DOHH2 (cell line): Measurements from ENCODE around the gene KCNIP3.

Source experiments
- CTCF ChIP-seq: fragments of 200-600 bp; sonication (generic); IDR thresholded peaks from one replicate; pipeline ENCODE4 v1.5.1; 2014; ENCODE audit warnings: antibody characterized with exemption, mild to moderate bottlenecking, low read depth, low read length; ENCODE audit not compliant: poor library complexity, severe bottlenecking
- EZH2phosphoT487 ChIP-seq: fragments of 200-600 bp; sonication (generic); IDR thresholded peaks from 2 replicates; pipeline ENCODE4 v1.6.1; 2017; ENCODE audit warnings: borderline replicate concordance, mild to moderate bottlenecking, antibody characterized with exemption, low read length, moderate library complexity, mixed read lengths

DNA sequence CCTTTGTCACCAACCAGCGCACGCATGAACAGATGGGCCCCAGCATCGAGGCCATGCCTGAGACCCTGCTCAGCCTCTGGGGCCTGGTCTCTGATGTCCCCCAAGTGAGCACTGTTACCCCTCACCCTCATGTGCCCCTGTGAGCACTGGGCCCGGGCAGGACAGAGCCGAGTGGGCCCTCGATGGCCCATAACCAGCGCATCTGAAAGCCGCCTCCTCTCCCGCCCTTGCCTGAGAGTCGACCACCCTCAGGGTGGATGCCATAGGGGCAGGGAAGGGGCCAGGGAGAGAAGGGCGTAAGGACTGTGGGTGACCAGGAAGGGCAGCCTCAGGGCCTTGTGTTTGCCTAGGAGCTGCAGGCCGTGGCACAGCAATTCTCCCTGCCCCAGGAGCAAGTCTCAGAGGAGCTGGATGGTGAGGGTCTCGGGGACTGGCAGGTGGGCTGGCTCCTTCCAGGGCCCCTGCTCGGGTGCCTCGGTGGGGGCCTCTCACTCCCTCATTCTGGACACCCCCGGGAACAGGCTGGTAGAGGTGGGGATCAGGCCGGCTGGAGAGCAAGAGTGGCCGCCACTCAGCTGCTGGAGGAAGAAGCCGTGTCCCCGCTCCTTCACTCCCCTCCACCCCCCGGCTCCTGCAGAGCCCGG is 20.8 kb upstream of the KCNIP3 start:
- no peak for TF ChIP-seq EZH2phosphoT487
- no peak for TF ChIP-seq CTCF
